GM21515 (cell line): ENCODE results near the gene KRT82.

ENCODE experiments used
- ATAC-seq: cut with Tn5 transposase; IDR thresholded peaks from one replicate; pipeline ENCODE4 v1.9.1; 2021; ENCODE audit not compliant: unreplicated experiment

Gene KRT82

DNA sequence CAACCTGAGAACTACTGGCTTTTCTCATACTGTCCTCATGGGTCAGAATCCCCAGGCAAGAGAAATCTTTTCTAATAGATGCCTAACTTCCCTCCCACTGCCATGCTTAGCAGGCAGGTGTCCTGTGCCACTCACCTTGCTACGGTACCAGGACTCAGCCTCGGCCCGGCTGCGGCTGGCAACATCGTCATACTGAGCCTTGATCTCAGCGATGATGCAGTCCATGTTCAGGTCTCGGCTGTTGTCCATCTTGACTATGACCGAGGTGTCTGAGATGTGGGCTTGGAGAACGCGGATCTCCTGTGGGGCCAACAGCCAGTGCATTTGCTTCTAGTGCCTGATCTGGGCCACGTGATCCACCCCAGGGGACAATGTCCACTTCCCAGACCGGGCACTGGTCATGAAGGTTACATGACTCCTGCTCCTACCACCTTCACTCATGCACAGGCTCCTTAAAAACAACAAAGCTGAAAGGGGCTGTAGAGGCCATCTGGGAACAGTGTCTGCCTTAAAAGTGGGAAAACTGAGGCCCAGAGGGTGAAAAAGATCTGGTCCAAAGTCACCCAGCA is 42.9 kb downstream of the KRT82 start:
- no peak for ATAC-seq

DNA sequence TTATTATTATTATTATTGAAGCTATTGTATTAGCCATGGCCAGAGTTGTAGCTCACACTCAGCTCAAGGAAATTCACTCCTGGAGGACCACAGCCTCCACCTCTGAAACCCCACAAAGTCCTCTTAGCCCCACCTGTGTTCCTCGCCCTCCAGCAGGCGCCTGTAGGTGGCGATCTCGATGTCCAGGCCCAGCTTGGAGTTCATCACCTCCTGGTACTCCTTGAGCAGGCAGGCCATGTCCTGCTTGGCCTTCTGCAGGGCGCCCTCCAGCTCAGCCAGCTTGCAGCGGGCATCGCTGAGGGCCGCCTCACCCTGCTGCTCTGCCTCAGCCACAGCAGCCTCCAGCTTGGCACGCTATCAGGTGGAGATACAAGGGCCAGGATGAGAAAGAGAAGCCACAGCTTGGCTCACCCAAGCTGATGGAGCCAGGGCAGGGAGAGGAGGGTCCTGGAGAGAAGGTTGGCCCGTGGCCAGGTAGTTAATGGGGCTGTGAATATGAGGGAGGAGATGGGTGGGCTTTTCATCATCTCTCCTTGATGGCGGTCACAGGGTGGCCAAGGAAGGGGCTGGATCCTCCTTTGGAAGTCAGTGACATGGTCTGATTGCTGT is 43.9 kb downstream of the KRT82 start:
- ATAC-seq, result no peak

DNA sequence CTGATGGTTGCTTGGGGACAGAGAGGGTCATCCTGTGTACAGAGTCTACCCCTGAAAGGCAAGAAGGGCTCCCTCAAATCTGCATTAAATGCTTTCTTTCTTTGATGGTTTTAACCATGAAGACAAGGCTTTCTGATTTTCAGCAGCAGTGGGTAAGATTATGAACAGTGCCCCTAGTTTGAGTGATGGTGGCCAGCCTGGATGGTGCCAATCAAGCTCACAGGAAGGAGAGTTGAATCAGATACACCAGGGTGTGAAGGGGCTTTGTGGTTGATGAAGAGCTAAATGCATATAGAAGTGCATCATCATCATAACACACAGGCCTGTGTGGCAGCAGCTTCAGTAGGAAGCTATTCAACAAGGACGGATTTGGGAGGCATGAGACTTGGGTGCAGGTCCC is 44.6 kb downstream of the KRT82 start:
- no peak for ATAC-seq

DNA sequence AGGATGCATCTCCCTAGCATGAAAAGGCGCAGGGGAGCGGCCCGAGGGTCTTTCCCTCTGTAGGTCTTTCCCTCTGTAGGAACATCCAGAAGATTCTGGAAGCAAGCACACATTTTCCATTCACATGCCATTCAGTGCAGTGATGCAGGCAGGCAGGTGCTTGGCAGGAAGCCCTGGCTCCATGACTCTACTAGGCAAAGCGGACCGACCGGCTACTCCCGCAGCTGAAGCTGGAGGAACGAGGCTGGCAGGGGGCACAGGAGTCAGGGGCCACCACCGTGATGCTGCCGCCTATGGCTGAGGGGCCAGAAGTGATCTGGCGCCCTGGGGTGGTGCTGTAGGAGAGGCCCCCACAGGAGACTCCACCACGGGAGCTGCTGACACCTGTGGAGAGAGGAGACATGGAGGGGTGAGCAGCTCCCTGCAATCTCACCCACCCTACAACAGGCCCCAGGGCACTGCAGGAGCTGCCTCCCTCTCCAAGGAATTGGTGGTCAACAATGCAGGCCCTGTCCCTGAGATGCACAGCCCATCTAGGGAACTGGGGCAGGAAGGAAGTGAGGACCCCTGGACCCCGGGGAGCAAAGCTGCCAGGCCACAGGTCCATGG is 45.4 kb downstream of the KRT82 start:
- ATAC-seq, result no peak

DNA sequence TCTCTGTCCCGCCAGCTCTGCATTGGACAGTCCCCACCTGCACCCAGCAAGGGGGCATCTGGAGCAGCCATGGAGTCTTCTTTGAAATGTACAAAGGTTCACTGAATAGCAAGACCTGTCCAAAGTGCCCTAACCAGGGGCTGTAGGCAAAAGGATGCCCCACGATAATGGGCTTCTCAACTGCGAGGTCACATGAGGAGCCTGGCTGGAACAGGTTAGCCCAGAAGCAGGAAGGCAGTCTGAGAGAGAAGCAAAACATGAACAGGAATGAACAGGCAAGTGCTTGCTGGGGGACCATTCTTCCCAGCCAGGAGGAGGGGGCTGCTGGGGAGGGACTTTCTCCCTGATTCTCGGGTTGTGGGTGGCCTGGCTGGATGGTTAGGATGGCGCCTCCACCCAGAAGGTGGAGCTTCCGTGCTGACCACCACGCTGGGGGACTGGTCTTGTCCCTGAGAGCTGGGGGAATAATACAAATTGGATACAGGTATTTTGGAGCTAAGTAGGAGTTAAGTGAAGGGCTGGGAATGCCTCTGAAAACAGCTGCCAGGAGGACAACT is 46.0 kb downstream of the KRT82 start:
- no peak for ATAC-seq

DNA sequence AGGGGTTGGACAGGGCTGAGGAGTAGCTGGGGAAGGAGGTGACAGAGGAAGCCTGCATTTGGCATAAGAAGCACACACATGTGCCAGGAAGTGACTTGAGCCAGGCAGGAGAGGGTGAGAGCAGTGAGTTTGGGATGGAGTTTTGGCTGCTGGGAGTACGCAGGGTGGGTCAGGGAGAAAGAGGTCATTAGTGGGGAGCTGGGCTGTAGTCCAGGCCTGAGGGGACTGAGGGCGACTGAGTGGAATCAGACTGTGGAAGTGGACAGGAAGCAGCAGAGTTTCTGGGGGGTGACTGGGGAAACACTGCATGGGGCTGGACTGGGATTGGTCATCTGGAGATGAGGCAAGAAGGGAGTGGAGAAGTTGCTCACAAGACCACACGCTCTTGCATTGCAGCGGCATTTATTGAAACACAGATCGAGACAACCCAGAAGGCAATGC is 46.5 kb downstream of the KRT82 start:
- ATAC-seq, result no peak

DNA sequence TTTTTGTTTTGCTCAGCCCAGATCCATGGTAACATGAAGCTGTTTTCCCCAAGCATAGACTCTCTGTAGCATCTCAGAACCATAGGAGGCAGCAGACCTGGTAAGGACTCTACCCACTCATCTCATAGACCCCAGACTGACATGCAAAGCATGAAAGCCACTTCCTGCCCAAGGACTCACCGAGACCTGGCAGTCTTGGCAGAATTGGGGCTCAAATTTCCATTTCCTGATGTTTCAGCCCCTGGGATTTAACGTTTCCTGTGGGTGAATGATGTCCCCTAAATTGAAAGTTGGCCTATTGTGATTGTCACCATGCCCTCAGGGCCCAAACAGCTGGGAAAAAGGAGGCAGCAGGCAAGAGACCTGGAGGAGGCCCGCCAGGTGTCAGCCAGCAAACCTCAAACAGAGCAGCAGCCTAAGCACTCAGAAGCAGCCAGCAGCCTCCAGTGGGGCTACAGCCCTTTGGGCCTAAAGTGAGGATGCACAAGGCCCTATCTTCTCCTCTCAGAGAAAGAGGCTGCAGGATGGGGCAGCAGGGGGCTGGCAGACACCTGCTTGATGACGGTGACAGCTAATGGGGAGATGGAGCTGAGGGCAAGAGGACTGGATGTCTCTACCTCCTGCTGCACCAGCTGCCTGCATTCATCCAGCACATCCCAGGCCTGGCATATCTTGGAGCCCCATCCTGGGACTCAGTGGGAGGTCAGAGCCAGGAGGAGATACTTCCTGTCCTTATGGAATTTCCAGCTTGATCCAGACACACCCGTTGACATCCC is 47.4 kb downstream of the KRT82 start:
- ATAC-seq, result no peak

DNA sequence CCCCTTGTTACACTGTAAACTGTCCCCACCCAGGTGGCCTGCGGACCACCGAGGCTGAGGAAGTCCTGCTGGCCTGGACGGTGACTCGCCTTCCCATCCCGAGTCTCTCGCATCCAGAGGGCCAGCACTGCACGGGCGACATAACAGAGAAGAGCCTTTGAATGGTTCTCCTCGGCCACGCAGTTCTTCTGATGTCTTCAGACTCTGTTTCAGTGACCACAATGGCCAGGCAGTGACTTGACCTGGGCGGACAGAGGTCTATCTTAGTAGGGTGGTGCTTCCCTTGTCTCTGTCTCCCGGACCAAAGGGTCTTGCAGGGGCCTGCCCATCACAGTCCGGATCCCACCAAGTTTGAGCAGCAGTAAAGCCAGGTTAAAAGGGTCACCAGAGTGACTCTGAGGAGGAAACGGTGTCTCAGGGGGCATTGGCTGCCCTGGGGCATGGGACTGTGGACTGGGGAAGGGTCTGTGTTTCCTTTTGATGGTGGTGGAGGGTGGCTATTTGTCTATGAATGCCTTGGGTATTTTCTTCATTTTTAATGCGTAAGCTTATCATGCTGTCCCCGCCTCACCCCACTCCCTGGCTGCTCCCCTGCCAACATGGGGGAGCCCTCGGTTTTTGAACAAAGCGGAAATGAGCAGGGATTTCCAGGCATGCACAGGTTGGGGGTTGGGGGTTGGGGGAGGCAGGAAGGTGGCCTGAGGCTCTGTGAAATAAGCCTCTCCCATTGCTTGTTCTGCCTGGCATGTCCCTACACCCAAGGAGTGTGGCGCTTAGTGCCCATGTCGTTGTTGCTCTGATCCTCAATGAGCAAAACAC is 49.2 kb downstream of the KRT82 start:
- no peak for ATAC-seq

DNA sequence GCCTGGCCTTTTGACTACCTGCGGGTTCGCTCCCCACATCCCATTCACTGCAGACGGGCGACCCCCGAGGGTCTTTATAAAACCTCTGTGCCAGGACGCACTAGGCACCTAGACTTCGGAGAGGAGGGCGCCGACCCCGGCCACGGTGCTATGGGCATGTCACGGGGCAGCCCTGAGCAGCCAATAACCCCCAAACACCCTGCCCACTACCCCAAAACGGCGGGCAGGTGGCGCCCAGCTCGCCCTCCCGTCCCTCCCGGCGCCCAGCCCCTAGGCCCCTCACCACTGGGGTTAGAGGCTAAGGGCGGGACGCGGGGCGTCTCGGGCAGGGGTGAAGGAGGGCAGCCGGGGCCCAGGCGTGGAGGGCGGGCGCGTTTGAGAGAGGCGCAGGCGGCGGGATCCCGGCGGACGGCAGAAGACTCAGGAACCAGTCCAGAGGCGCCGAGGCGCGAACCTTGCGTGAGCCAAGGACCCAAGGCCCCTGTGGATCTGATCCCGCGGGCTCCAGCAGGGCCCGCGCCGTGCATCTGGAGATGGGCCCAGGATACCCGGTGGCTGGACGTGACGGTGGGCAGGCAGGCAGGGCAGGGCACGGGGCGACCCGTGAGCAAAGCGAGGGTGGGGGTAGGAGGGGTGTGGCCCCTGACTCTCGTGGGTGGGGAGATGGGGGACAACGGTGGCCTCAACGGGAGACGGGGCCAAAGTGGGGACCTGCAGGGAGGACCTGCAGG is 49.9 kb downstream of the KRT82 start:
- no peak for ATAC-seq

DNA sequence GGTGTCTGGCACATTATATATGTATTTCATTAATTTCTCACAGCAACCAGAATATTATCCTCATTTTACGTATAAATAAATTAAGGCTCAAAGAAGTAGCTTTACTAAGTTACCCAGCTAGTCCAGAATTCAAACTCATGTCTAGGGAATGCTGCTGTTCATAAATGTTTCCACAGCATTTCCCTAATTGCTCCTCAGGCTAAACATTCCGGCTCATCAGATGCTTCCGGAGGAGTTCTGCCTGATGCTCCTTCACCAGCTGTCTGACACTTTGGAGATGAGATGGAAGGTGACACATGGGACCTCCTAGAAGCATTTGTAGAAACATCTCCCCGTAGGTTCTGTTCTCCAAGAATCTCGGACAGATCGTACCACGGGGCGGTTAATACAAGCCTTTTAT is 51.0 kb downstream of the KRT82 start:
- ATAC-seq, result no peak

DNA sequence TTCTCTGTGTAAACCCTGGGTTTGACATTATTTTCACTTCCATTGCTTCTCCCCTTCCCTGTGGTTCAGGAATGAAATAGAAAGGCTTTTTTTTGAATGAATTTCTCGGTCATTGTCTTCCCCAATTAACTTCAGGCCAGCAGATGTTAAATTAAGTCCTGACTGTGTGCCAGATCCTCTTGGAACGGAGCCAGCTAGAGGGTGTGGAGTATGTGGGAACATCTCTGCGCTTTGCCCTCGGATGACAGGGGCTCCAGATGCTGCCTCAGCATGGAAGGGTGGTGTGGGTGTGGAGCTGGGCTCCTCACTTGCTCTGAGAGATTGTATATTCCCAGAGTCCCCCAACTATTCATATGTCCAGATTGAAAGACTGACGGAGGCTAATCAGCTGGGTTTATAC is 51.9 kb downstream of the KRT82 start:
- no peak for ATAC-seq

DNA sequence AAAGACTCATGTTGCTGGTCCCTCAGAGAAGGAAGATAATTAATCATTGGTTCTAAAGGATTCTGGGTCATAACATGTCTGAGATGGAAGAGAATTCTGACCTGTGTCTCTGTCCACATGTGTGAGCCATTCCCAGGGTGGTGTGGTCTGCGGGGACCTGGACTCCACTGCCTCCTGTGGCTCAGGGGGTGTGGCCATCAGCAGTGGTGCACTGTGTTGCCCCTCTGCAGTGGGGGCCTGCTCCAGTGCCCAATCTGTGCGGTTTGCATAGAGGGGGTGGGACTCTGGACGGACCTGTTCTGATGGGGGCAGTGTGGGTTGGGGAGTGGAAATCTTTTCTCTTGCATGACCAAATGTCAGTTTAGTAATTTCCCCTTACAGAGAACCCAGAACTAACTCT is 52.4 kb downstream of the KRT82 start:
- no peak for ATAC-seq

DNA sequence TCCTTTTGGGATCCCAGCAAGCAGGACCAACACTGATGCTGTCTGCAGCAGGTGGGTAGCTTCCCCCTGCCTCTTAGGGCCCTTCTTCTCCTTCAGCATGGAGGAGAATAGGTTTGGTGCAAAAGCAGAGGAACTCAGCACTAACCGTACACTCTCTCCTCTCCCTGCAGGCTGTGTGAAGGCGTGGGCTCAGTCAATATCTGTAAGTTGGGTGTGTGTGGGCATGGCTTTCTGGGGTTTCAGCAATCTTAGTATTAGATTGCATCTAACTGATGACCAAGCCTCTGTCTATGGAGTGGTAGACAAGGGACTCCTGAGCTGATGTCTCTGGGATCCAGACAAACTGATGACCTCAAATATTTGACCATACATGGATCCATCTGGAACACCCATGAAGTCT is 53.2 kb downstream of the KRT82 start:
- no peak for ATAC-seq

DNA sequence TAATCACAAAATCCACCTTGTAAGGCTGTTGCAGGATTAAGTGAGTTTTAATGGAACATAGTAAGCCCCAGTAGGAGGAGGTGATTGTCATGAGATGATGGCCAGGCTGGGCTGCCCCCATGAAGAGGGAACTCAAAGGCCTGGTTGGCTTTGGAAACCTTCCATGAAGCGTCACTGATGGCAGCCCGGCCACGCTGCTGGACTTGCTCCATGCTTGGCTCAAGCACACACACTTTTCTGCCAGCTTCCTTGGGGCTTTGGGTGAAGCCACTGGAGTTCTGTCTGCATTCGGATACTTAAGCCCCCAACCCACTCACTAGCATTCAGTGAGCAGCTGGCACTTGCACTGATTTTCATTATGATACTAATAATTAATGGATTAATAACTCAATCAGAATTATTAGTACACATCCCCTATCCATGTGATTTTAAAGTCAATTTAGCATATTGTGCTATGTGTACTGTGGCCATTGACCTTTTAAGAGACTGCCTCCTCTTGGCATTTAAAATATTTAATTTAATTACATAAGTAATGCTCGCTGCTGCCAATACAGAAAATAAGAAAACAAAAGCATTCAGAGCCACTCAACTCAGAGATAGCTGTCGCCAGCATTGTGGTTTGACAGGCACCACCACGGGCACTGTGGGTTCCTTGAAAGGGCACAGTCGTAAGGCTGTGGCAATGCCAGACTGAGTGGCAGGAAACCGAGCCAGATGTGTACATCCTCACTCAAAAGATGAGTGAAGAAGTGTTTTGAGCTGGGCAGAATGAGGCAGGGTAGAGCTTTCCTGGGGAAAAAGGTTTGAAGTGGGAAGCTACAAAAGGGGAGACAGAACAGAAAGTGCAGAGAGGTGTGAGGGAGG is 54.7 kb downstream of the KRT82 start:
- no peak for ATAC-seq

DNA sequence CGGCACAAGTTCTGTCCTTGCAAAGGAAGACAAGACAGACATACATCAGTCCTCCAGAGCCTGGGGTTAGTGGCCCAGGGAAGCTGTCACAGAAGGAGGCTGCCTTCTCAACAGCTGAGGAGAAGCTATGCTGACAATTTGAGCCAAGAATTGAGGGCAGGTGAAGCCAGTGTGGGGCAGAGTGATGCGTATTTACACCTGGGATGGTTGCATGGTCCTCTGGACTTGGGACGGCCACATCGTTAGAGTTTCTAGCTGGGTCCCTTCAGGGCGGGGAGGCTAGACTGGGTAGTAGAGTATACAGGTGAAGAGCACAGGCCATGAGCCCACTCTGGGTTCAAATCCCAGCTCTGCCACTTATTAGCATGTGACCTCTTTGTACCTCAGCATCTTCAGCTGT is 55.3 kb downstream of the KRT82 start:
- no peak for ATAC-seq

DNA sequence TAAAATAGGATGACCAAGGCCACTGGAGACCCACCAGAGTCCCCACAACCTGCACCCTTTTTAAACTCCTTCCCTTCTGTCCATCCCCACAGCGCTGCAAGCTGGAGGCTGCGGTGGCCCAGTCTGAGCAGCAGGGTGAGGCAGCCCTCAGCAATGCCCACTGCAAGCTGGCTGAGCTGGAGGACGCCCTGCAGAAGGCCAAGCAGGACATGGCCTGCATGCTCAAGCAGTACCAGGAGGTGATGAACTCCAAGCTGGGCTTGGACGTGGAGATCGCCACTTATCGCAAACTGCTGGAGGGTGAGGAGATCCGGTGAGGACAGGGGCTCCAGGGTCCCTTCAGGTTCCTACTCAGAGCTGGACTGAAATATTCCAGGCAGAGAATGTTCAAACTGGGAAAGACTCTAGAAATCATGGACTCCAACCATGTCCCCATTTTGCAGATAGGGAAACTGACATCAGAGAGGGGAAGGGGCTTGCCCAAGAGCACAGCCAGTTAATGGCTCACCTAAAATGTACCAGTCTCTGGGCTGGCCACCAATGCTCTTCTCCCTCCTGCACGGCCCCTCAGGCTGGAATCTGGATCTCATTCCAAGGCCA is 56.0 kb downstream of the KRT82 start:
- ATAC-seq, result no peak

DNA sequence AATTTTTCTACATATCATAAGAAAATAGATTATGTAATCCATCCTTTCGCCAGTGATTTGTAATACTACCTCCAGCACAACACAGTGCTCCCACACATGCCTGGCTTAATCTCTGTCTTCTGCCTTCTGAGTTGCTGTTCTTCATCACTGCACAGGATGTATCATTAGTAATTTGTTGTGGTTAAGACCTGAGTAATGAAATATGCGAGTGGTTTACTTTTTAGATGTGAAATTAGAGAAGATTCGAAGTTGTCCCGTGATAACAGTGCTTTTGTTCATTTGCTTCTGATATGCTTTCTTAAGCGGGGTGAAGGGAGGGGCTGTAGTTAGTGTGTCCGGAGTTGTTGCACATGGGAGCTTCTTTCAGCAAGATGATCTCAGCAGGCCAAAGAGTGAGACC is 56.9 kb downstream of the KRT82 start:
- ATAC-seq, result no peak

DNA sequence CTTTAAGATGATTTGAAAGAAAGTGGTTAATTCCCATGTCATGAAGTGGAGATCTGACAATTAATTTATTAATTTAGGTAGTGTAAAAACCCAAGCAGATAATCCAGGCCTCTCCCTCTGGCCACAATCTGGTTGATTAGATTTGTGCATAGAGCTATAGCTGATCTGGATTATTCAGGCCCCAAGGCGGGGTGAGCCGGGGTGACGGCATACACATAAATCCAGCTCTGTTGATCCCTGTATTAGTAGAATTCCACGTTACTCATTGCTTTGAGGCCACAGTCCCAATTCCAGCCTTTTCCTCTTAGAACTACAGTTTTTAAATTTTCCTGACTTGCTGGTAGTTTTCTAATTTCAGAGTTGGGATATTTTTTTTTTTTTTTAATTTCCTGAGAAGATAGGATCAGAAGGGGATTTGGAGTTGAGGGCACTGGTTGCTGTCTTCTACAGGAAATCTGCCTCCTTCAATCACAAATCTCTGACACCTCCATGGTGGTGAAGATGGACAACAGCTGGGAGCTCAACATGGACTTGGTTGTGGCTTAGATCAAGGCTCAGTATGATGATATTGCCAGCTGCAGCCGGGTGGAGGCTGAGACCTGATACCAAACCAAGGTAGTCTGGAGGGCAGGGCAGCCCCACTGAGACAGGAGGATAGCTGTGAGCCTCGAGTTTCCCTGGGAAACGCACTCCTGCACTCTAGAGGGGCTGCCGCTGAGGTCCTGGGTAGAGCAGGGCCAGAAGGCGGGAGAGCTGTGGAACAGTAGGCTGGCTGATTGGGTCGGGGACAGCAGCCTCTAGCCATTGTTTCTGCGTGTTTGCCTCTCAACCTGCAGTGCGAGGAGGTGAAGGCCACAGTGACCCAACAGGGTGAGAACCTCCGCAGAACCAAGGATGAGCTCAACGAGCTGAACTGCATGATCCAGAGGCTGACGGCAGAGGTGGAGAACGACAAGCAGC is 58.3 kb downstream of the KRT82 start:
- ATAC-seq, result no peak
